Neuronal stem cell (in vitro differentiated cells): ENCODE measurements around the gene TNS1.

ENCODE experiments used
- DNase-seq: peaks from one replicate; pipeline ENCODE4 v3.0.0-alpha.2; 2013; ENCODE audit warnings: low spot score
- H2AFZ ChIP-seq: one replicate; pipeline ENCODE4 v1.6.1; 2013; ENCODE audit warnings: mild to moderate bottlenecking, low read length, inconsistent platforms
- H2AK5ac ChIP-seq: 2 replicates; pipeline ENCODE4 v1.6.1; 2013; ENCODE audit warnings: low read depth, mild to moderate bottlenecking, inconsistent platforms, low read length, moderate library complexity, mixed read lengths
- H2BK120ac ChIP-seq: 2 replicates; pipeline ENCODE4 v1.6.1; 2013; ENCODE audit warnings: low read depth, mild to moderate bottlenecking, inconsistent platforms, low read length, moderate library complexity, mixed read lengths
- H2BK12ac ChIP-seq: one replicate; pipeline ENCODE4 v1.6.1; 2013; ENCODE audit warnings: low read length, inconsistent platforms
- H2BK15ac ChIP-seq: 2 replicates; pipeline ENCODE4 v1.6.1; 2013; ENCODE audit warnings: mild to moderate bottlenecking, low read length, inconsistent platforms, mixed read lengths
- H2BK5ac ChIP-seq: one replicate; pipeline ENCODE4 v1.6.1; 2013; ENCODE audit warnings: inconsistent platforms, mild to moderate bottlenecking, low read length, moderate library complexity
- H3K14ac ChIP-seq: one replicate; pipeline ENCODE4 v1.6.1; 2013; ENCODE audit warnings: low read length, inconsistent platforms
- H3K18ac ChIP-seq: 2 replicates; pipeline ENCODE4 v1.6.1; 2013; ENCODE audit warnings: low read length, inconsistent platforms
- H3K23ac ChIP-seq: 2 replicates; pipeline ENCODE4 v1.6.1; 2013; ENCODE audit warnings: low read depth, mild to moderate bottlenecking, mixed read lengths, low read length, inconsistent platforms; ENCODE audit not compliant: poor library complexity
- H3K27ac ChIP-seq: replicated peaks from 3 replicates; pipeline ENCODE4 v1.5.1; 2013; ENCODE audit warnings: low read length, inconsistent platforms
- H3K27me3 ChIP-seq, 3 experiments: 2 replicates each; pipeline ENCODE4 v1.6.1; 2013; ENCODE audit warnings: low read length in 3 of 3, mild to moderate bottlenecking in 2 of 3, inconsistent platforms in 1 of 3, low read depth in 1 of 3, mixed read lengths in 1 of 3, moderate library complexity in 1 of 3; ENCODE audit not compliant: control insufficient read depth in 3 of 3, insufficient read depth in 3 of 3
- H3K36me3 ChIP-seq, 2 donors: replicated peaks in 1 of 2; 2 replicates each; pipeline ENCODE4 v1.6.1; 2013; ENCODE audit warnings: low read length in 2 of 2; ENCODE audit not compliant: control insufficient read depth in 2 of 2, insufficient read depth in 2 of 2
- H3K4ac ChIP-seq: 2 replicates; pipeline ENCODE4 v1.6.1; 2013; ENCODE audit warnings: inconsistent platforms, mild to moderate bottlenecking, low read length, moderate library complexity
- H3K4me1 ChIP-seq, 2 donors: 1 replicate in 1 of 2; 2 replicates in 1 of 2; pipeline ENCODE4 v1.6.1; 2013; ENCODE audit warnings: low read length in 2 of 2, low read depth in 1 of 2; ENCODE audit not compliant: control insufficient read depth in 2 of 2, insufficient read depth in 1 of 2
- H3K4me2 ChIP-seq: one replicate; pipeline ENCODE4 v1.6.1; 2013; ENCODE audit warnings: mild to moderate bottlenecking, low read length, inconsistent platforms; ENCODE audit not compliant: insufficient read depth, poor library complexity, severe bottlenecking
- H3K4me3 ChIP-seq, 2 donors: 2 replicates each; pipeline ENCODE4 v1.5.1; 2013; ENCODE audit warnings: low read length in 2 of 2, mild to moderate bottlenecking in 2 of 2, inconsistent platforms in 1 of 2, moderate library complexity in 1 of 2
- H3K79me1 ChIP-seq: one replicate; pipeline ENCODE4 v1.6.1; 2013; ENCODE audit warnings: low read depth, mild to moderate bottlenecking, inconsistent platforms, low read length, moderate library complexity
- H3K9ac ChIP-seq: one replicate; pipeline ENCODE4 v1.6.1; 2013; ENCODE audit warnings: mild to moderate bottlenecking, low read depth, low read length, inconsistent platforms; ENCODE audit not compliant: poor library complexity
- H3K9me3 ChIP-seq, 2 donors: replicated peaks in 1 of 2; 2 replicates each; pipeline versions ENCODE3 to v1.6.1; 2013; ENCODE audit warnings: low read length in 2 of 2, mild to moderate bottlenecking in 2 of 2, inconsistent platforms in 1 of 2, low read depth in 1 of 2, mixed read lengths in 1 of 2, moderate library complexity in 1 of 2; ENCODE audit not compliant: control insufficient read depth in 2 of 2, insufficient read depth in 1 of 2
- H4K8ac ChIP-seq: one replicate; pipeline ENCODE4 v1.6.1; 2013; ENCODE audit warnings: low read depth, mild to moderate bottlenecking, inconsistent platforms, low read length, moderate library complexity
- H4K91ac ChIP-seq: one replicate; pipeline ENCODE4 v1.6.1; 2013; ENCODE audit warnings: low read length, low read depth, mild to moderate bottlenecking, inconsistent platforms; ENCODE audit not compliant: poor library complexity
- WGBS, 2 donors: extraction: QIAGEN DNeasy Blood & Tissue Kit; methylation state at CpG; one replicate each; pipeline ENCODE4 v1.1.7; 2013; ENCODE audit warnings: missing lambda C conversion rate in 2 of 2, mixed read lengths in 1 of 2; ENCODE audit not compliant: insufficient read length in 2 of 2, insufficient replicate concordance in 1 of 2; ENCODE audit errors: extremely low coverage in 2 of 2; 5-methylcytosine and 5-hydroxymethylcytosine counted together

TNS1 gene

GRCh38 chr2:217909156-217909820, 93.5 kb downstream of the TNS1 start:
- H3K14ac ChIP-seq, result no peak overlapping the region
- no peak overlapping the region for H4K91ac ChIP-seq
- H3K79me1 ChIP-seq, result no peaks in the 10 kb centered on the region
- H3K4me1 ChIP-seq, result peaks cover 0 to 8% of the 10 kb centered on the region in 2 donors
- no peak overlapping the region for H4K8ac ChIP-seq
- no peak overlapping the region for H3K27ac ChIP-seq
- H2BK15ac ChIP-seq, result no peak overlapping the region
- H3K23ac ChIP-seq, result peak overlapping the region; percentile 14
- no peak overlapping the region for H3K4me2 ChIP-seq
- DNase-seq, result no peak
- no peak overlapping the region for H2AK5ac ChIP-seq
- H2BK5ac ChIP-seq, result no peak overlapping the region
- H3K18ac ChIP-seq, result peak overlapping the region; percentile 15
- no peak overlapping the region for H2BK12ac ChIP-seq
- H3K36me3 ChIP-seq, result no peaks in the 10 kb centered on the region
- peaks cover 0 to 8% (median 0%) of the 10 kb centered on the region in 3 experiments for H3K27me3 ChIP-seq
- H2AFZ ChIP-seq, result no peak overlapping the region
- H3K9ac ChIP-seq, result no peak overlapping the region
- WGBS, 2 donors, result no CpG with 5 or more reads among the region's 10 CpGs
- H3K4ac ChIP-seq, result no peak overlapping the region
- no peak overlapping the region for H3K4me3 ChIP-seq
- no peaks in the 10 kb centered on the region for H3K9me3 ChIP-seq
- H2BK120ac ChIP-seq, result no peak overlapping the region

GRCh38 chr2:217908544-217908943, 94.3 kb downstream of the TNS1 start:
- no peak overlapping the region for H3K4me2 ChIP-seq
- no CpG with 5 or more reads among the region's 8 CpGs for WGBS, 2 donors
- no peak overlapping the region for H3K18ac ChIP-seq
- H3K27ac ChIP-seq, result no peak overlapping the region
- H3K27me3 ChIP-seq, result peaks cover 0 to 8% (median 0%) of the 10 kb centered on the region in 3 experiments
- H2BK15ac ChIP-seq, result no peak overlapping the region
- no peak for DNase-seq
- no peaks in the 10 kb centered on the region for H3K79me1 ChIP-seq
- H3K9ac ChIP-seq, result no peak overlapping the region
- H4K8ac ChIP-seq, result no peak overlapping the region
- H4K91ac ChIP-seq, result no peak overlapping the region
- H2AFZ ChIP-seq, result no peak overlapping the region
- no peak overlapping the region for H2BK5ac ChIP-seq
- no peak overlapping the region for H2BK120ac ChIP-seq
- H3K4me1 ChIP-seq, result peaks cover 0 to 8% of the 10 kb centered on the region in 2 donors
- H2BK12ac ChIP-seq, result no peak overlapping the region
- H3K14ac ChIP-seq, result no peak overlapping the region
- H2AK5ac ChIP-seq, result no peak overlapping the region
- no peak overlapping the region for H3K23ac ChIP-seq
- no peaks in the 10 kb centered on the region for H3K9me3 ChIP-seq
- H3K4ac ChIP-seq, result no peak overlapping the region
- H3K36me3 ChIP-seq, result no peaks in the 10 kb centered on the region
- no peak overlapping the region for H3K4me3 ChIP-seq

GRCh38 chr2:217907266-217907665, 95.5 kb downstream of the TNS1 start:
- H2BK120ac ChIP-seq, result no peak overlapping the region
- no peak overlapping the region for H3K14ac ChIP-seq
- H3K23ac ChIP-seq, result no peak overlapping the region
- no peak overlapping the region for H2BK15ac ChIP-seq
- H4K91ac ChIP-seq, result no peak overlapping the region
- H3K4ac ChIP-seq, result no peak overlapping the region
- H3K18ac ChIP-seq, result no peak overlapping the region
- WGBS, 2 donors, result no CpG with 5 or more reads among the region's 3 CpGs
- H2BK5ac ChIP-seq, result no peak overlapping the region
- H3K4me3 ChIP-seq, result no peak overlapping the region
- H3K4me1 ChIP-seq, result peaks cover 0 to 2% of the 10 kb centered on the region in 2 donors
- peaks cover 0 to 2% (median 0%) of the 10 kb centered on the region in 3 experiments for H3K27me3 ChIP-seq
- no peak for DNase-seq
- no peak overlapping the region for H2AK5ac ChIP-seq
- no peak overlapping the region for H3K4me2 ChIP-seq
- no peak overlapping the region for H4K8ac ChIP-seq
- H3K27ac ChIP-seq, result no peak overlapping the region
- H3K79me1 ChIP-seq, result no peaks in the 10 kb centered on the region
- H3K9me3 ChIP-seq, result no peaks in the 10 kb centered on the region
- H3K36me3 ChIP-seq, result no peaks in the 10 kb centered on the region
- no peak overlapping the region for H3K9ac ChIP-seq
- H2BK12ac ChIP-seq, result no peak overlapping the region
- H2AFZ ChIP-seq, result no peak overlapping the region

GRCh38 chr2:217906798-217907197, 96.0 kb downstream of the TNS1 start:
- no peak for DNase-seq
- no peak overlapping the region for H3K23ac ChIP-seq
- no peak overlapping the region for H4K91ac ChIP-seq
- no CpG with 5 or more reads among the region's 5 CpGs for WGBS, 2 donors
- no peak overlapping the region for H3K14ac ChIP-seq
- no peaks in the 10 kb centered on the region for H3K79me1 ChIP-seq
- H2BK15ac ChIP-seq, result no peak overlapping the region
- H3K4me1 ChIP-seq, result peaks cover 0 to 1% of the 10 kb centered on the region in 2 donors
- H3K4me2 ChIP-seq, result no peak overlapping the region
- H3K9me3 ChIP-seq, result no peaks in the 10 kb centered on the region
- H2AFZ ChIP-seq, result no peak overlapping the region
- no peak overlapping the region for H3K27ac ChIP-seq
- H2BK5ac ChIP-seq, result no peak overlapping the region
- no peak overlapping the region for H2BK12ac ChIP-seq
- peaks cover 0 to 2% (median 0%) of the 10 kb centered on the region in 3 experiments for H3K27me3 ChIP-seq
- H4K8ac ChIP-seq, result no peak overlapping the region
- H3K4ac ChIP-seq, result no peak overlapping the region
- H3K36me3 ChIP-seq, result no peaks in the 10 kb centered on the region
- H3K9ac ChIP-seq, result no peak overlapping the region
- no peak overlapping the region for H3K4me3 ChIP-seq
- H2BK120ac ChIP-seq, result no peak overlapping the region
- H3K18ac ChIP-seq, result no peak overlapping the region
- H2AK5ac ChIP-seq, result peak overlapping the region; percentile 3
